HFFc6 (cell line): ENCODE results near the gene PTGER3. TPM values are rescaled to one million over a fixed set of nuclear protein-coding genes. Genes with fewer than 3 reads are reported as not detected.

Source experiments
- DNase-seq: peaks from one replicate; pipeline ENCODE4 v3.0.0-alpha.2; 2018
- H3K27ac Mint-ChIP-seq: 2 replicates; pipeline ENCODE4 v1.8.0; 2020; ENCODE audit warnings: mild to moderate bottlenecking, mixed read lengths
- H3K27me3 Mint-ChIP-seq: 2 replicates; pipeline ENCODE4 v1.8.0; 2021; ENCODE audit warnings: mild to moderate bottlenecking, moderate library complexity, mixed read lengths; ENCODE audit not compliant: insufficient read depth
- H3K36me3 Mint-ChIP-seq: 2 replicates; pipeline ENCODE4 v1.8.0; 2021; ENCODE audit warnings: low read depth, mixed read lengths
- H3K4me1 Mint-ChIP-seq: 2 replicates; pipeline ENCODE4 v1.8.0; 2020; ENCODE audit warnings: low read depth, mixed read lengths
- H3K4me3 Mint-ChIP-seq: 2 replicates; pipeline ENCODE4 v1.8.0; 2020; ENCODE audit warnings: mild to moderate bottlenecking, moderate library complexity, mixed read lengths
- H3K9me3 Mint-ChIP-seq: 2 replicates; pipeline ENCODE4 v1.8.0; 2020; ENCODE audit warnings: mild to moderate bottlenecking, mixed read lengths
- CTCF ChIP-seq: fragments of 200-600 bp; sonication (generic); IDR thresholded peaks from 2 replicates; pipeline ENCODE4 v1.5.0; 2021; ENCODE audit warnings: antibody characterized with exemption, mild to moderate bottlenecking
- total RNA-seq, 6 experiments: library from RNA; stranded (reverse); fragmentation: NEBNext Ultra II Directional; extraction: Animal tissue kit (Norgen Biotek cat#: 25700); gene quantifications; 2 replicates in 1 of 6; 3 replicates in 5 of 6; pipeline ENCODE4 v1.2.3, GENCODE V29; 2021

Gene PTGER3
- total RNA-seq, 6 experiments from 2014 or later, result 0.40 to 2.1 (median 0.54) TPM

- no peak for DNase-seq
- Mint-ChIP-seq H3K36me3 (no peaks in the 10 kb centered on the region), H3K27me3 (no peaks in the 10 kb centered on the region; the same call in 1 of the 2 replicates), H3K4me1 (peaks cover 64% of the 10 kb centered on the region), H3K4me3 (no peak overlapping the region), H3K27ac (no peak overlapping the region), H3K9me3 (no peaks in the 10 kb centered on the region)
- no peak for TF ChIP-seq CTCF
Measured at GRCh38 chr1:71087713-71088112, 40.1 kb upstream of the PTGER3 start.

DNA sequence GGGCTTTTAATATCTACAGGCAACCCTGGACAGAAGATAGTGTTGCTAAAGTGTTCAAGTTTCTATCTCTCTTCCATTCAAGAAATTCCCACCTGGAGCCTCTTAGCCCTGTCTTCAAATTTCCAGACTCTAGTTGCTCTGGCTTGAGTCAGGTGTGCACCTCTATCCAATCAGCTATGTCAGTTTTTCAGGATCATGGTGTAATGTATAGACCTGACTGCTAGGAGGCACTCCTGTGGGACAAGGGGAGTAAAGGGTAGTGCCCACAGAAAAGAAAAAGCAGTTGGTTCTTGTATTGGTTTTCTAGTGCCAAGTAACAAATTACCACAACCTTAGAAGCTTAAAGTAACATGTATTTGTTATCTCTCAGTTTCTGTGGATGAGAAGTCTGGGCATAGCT is 39.4 kb upstream of the PTGER3 start:
- no peak for DNase-seq
- Mint-ChIP-seq H3K4me1 (peaks cover 65% of the 10 kb centered on the region), H3K4me3 (no peak overlapping the region), H3K27ac (no peak overlapping the region), H3K36me3 (no peaks in the 10 kb centered on the region), H3K27me3 (no peaks in the 10 kb centered on the region; the same call in 1 of the 2 replicates), H3K9me3 (no peaks in the 10 kb centered on the region)
- TF ChIP-seq CTCF, result peak; percentile 40

DNA sequence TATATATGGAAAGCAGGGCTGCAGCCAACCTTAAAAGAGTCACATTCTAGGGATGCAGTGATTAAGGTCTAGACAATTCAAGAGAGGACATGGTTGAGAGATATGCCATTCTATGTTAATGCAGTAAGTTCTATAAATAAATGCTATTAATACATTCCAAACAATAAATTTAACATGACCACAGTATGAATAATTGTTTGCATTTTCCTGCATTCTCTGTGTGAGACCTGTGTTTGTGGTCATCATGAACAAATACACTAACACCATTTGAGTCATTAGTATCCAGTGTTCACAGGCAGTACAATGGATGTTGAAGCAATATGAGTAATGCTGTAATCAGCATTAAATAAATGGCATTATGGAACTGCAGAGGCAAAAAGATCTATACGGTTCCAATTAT is 38.7 kb upstream of the PTGER3 start:
- Mint-ChIP-seq H3K27ac (peak overlapping the region; percentile 32; the same call in 1 of the 2 replicates), H3K4me3 (peak overlapping the region; percentile 23; the same call in 1 of the 2 replicates), H3K4me1 (peaks cover 72% of the 10 kb centered on the region), H3K36me3 (no peaks in the 10 kb centered on the region), H3K27me3 (no peaks in the 10 kb centered on the region; the same call in 1 of the 2 replicates), H3K9me3 (no peaks in the 10 kb centered on the region)
- peak; percentile 87 for DNase-seq
- TF ChIP-seq CTCF, result no peak

- Mint-ChIP-seq H3K27me3 (no peaks in the 10 kb centered on the region; the same call in 1 of the 2 replicates), H3K36me3 (peaks cover 18% of the 10 kb centered on the region), H3K4me3 (no peak overlapping the region), H3K4me1 (peaks cover 54% of the 10 kb centered on the region), H3K9me3 (no peaks in the 10 kb centered on the region), H3K27ac (no peak overlapping the region)
- DNase-seq, result no peak
- TF ChIP-seq CTCF, result no peak
Measured at GRCh38 chr1:71083271-71083670, 35.7 kb upstream of the PTGER3 start.

GRCh38 chr1:71081697-71082080 is 34.1 kb upstream of the PTGER3 start:
- Mint-ChIP-seq H3K4me3 (peak overlapping the region; percentile 99), H3K9me3 (no peaks in the 10 kb centered on the region), H3K4me1 (peaks cover 56% of the 10 kb centered on the region), H3K27me3 (no peaks in the 10 kb centered on the region), H3K36me3 (peaks cover 18% of the 10 kb centered on the region), H3K27ac (peak overlapping the region; percentile 99)
- no peak for DNase-seq
- no peak for TF ChIP-seq CTCF
